Superior temporal gyrus (tissue), 1 donor: ENCODE results near the gene ELOB.

ENCODE experiments used
- DNase-seq: peaks from one replicate; pipeline ENCODE4 v3.0.0-alpha.2; 2016; ENCODE audit errors: extremely low spot score

The ELOB gene

GRCh38 chr16:2810651-2811050, 33.6 kb upstream of the ELOB start:
- DNase-seq: no peak

GRCh38 chr16:2809149-2809760, 32.2 kb upstream of the ELOB start:
- no peak for DNase-seq

- no peak for DNase-seq
Measured at GRCh38 chr16:2808181-2808580, 31.1 kb upstream of the ELOB start.

- no peak for DNase-seq
Measured at GRCh38 chr16:2806286-2806685, 29.2 kb upstream of the ELOB start.

- DNase-seq: no peak
Measured at GRCh38 chr16:2804728-2805127, 27.6 kb upstream of the ELOB start.

GRCh38 chr16:2803545-2804195, 26.6 kb upstream of the ELOB start:
- no peak for DNase-seq

- no peak for DNase-seq
Measured at GRCh38 chr16:2799859-2800226, 22.8 kb upstream of the ELOB start.

- DNase-seq: no peak
Measured at GRCh38 chr16:2799205-2799858, 22.3 kb upstream of the ELOB start.

GRCh38 chr16:2798723-2799204, 21.7 kb upstream of the ELOB start:
- no peak for DNase-seq

- DNase-seq: no peak
Measured at GRCh38 chr16:2795395-2796143, 18.5 kb upstream of the ELOB start.

- no peak for DNase-seq
Measured at GRCh38 chr16:2792940-2793339, 15.9 kb upstream of the ELOB start.

GRCh38 chr16:2791174-2791573, 14.1 kb upstream of the ELOB start:
- DNase-seq: no peak

GRCh38 chr16:2790631-2791030, 13.6 kb upstream of the ELOB start:
- DNase-seq: no peak

- DNase-seq: no peak
Measured at GRCh38 chr16:2787961-2788360, 10.9 kb upstream of the ELOB start.

GRCh38 chr16:2787406-2787805, 10.3 kb upstream of the ELOB start, which contains the start of gene PRSS33:
Gene PRSS33 (minus strand): TSS chr16:2787560. CDS start chr16:2786547, 1,013 bp downstream.
- DNase-seq: no peak

GRCh38 chr16:2786826-2787151, 9.7 kb upstream of the ELOB start:
- DNase-seq: no peak

- no peak for DNase-seq
Measured at GRCh38 chr16:2786061-2786825, 9.2 kb upstream of the ELOB start.

- no peak for DNase-seq
Measured at GRCh38 chr16:2785101-2785991, 8.3 kb upstream of the ELOB start.

- DNase-seq: no peak
Measured at GRCh38 chr16:2784358-2785100, 7.4 kb upstream of the ELOB start.
